GM12878 (cell line): ENCODE measurements around the gene PACS1. TPM values are rescaled to one million over a fixed set of nuclear protein-coding genes. Genes with fewer than 3 reads are reported as not detected.

Experiments
- ATF2 ChIP-seq: IDR thresholded peaks from 2 replicates; pipeline ENCODE4 v1.6.1; 2012; ENCODE audit warnings: low read length, inconsistent platforms
- BHLHE40 ChIP-seq, 2 experiments: fragments of 450-650 bp in 1 of 2; IDR thresholded peaks; 2 replicates each; pipeline ENCODE4 v1.6.1; 2011 to 2017; ENCODE audit warnings: low read depth in 2 of 2, borderline replicate concordance in 1 of 2, improper control_type of control experiment in 1 of 2, low read length in 1 of 2, mild to moderate bottlenecking in 1 of 2
- BMI1 ChIP-seq: fragments of 450-650 bp; IDR thresholded peaks from 2 replicates; pipeline ENCODE4 v1.6.1; 2016; ENCODE audit warnings: mild to moderate bottlenecking, moderate library complexity, borderline replicate concordance
- BRCA1 ChIP-seq: IDR thresholded peaks from 2 replicates; pipeline ENCODE4 v1.6.1; 2011; ENCODE audit warnings: low read depth, low read length, improper control_type of control experiment
- CHD4 ChIP-seq: fragments of 200-600 bp; sonication (generic); IDR thresholded peaks from 2 replicates; pipeline ENCODE4 v1.6.1; 2016; ENCODE audit warnings: mild to moderate bottlenecking
- CREM ChIP-seq: IDR thresholded peaks from 2 replicates; pipeline ENCODE4 v1.6.1; 2014; ENCODE audit warnings: antibody characterized with exemption, low read depth
- CUX1 ChIP-seq: IDR thresholded peaks from 2 replicates; pipeline ENCODE4 v1.6.1; 2012; ENCODE audit warnings: improper control_type of control experiment, low read depth, low read length; ENCODE audit not compliant: insufficient replicate concordance
- HDAC2 ChIP-seq: fragments of 200-600 bp; sonication (generic); IDR thresholded peaks from 2 replicates; pipeline ENCODE4 v1.6.1; 2017
- MEF2A ChIP-seq: IDR thresholded peaks from 2 replicates; pipeline ENCODE4 v1.6.1; 2011; ENCODE audit warnings: low read depth, mild to moderate bottlenecking, low read length, moderate library complexity; ENCODE audit not compliant: insufficient read depth
- MEF2B ChIP-seq: fragments of 450-650 bp; IDR thresholded peaks from 2 replicates; pipeline ENCODE4 v1.6.1; 2018; ENCODE audit warnings: mild to moderate bottlenecking, moderate library complexity; ENCODE audit not compliant: partially characterized antibody, poor library complexity, severe bottlenecking
- MTA3 ChIP-seq: IDR thresholded peaks from 2 replicates; pipeline ENCODE4 v1.6.1; 2012; ENCODE audit warnings: low read length, inconsistent platforms, borderline replicate concordance
- MXI1 ChIP-seq: fragments of 150-350 bp; IDR thresholded peaks from 2 replicates; pipeline ENCODE4 v1.6.1; 2011; ENCODE audit warnings: low read depth, mild to moderate bottlenecking, inconsistent platforms, low read length, improper control_type of control experiment
- NBN ChIP-seq: fragments of 450-650 bp; IDR thresholded peaks from 2 replicates; pipeline ENCODE4 v1.6.1; 2016
- NKRF ChIP-seq: fragments of 450-650 bp; conservative IDR thresholded peaks from 2 replicates; pipeline ENCODE4 v1.6.1; 2017; ENCODE audit warnings: mild to moderate bottlenecking, moderate library complexity
- NR2C2 ChIP-seq: IDR thresholded peaks from 2 replicates; pipeline ENCODE4 v1.6.1; 2011; ENCODE audit warnings: borderline replicate concordance, low read depth; ENCODE audit not compliant: control insufficient read depth, insufficient read length
- PAX8 ChIP-seq: fragments of 450-650 bp; IDR thresholded peaks from 2 replicates; pipeline ENCODE4 v1.6.1; 2017; ENCODE audit warnings: mild to moderate bottlenecking, moderate library complexity
- SIX5 ChIP-seq: IDR thresholded peaks from 2 replicates; pipeline ENCODE4 v1.6.1; 2011; ENCODE audit warnings: mild to moderate bottlenecking, low read depth, low read length, moderate library complexity; ENCODE audit not compliant: severe bottlenecking
- STAT3 ChIP-seq: IDR thresholded peaks from 2 replicates; pipeline ENCODE4 v1.6.1; 2011; ENCODE audit warnings: low read depth, low read length, improper control_type of control experiment
- SUPT20H ChIP-seq: IDR thresholded peaks from 2 replicates; pipeline ENCODE4 v1.6.1; 2011; ENCODE audit warnings: low read depth, mild to moderate bottlenecking, low read length, moderate library complexity, borderline replicate concordance; ENCODE audit not compliant: control insufficient read depth
- ZNF217 ChIP-seq: fragments of 450-650 bp; IDR thresholded peaks from 2 replicates; pipeline ENCODE4 v1.6.1; 2017; ENCODE audit warnings: antibody characterized with exemption, mild to moderate bottlenecking
- ZNF384 ChIP-seq: IDR thresholded peaks from 2 replicates; pipeline ENCODE4 v1.6.1; 2012; ENCODE audit warnings: low read depth, mild to moderate bottlenecking, low read length, improper control_type of control experiment, borderline replicate concordance
- ZZZ3 ChIP-seq: IDR thresholded peaks from 2 replicates; pipeline ENCODE4 v1.6.1; 2011; ENCODE audit warnings: low read depth; ENCODE audit not compliant: control insufficient read depth, insufficient read length
- polyA plus RNA-seq, 11 experiments: library from polyadenylated mRNA; depleted of rRNA in 4 of 11; unstranded in 6 of 11; stranded (reverse) in 5 of 11; fragments of >200 nt; fragmentation: Nextera tagmentation in 4 of 11; fragmentation: Illumina TruSeq in 1 of 11; extraction: Ambion mirVana in 4 of 11; extraction: Trizol in 1 of 11; gene quantifications; 1 replicate in 1 of 11; 2 replicates in 10 of 11; pipeline versions ENCODE4 v1.2.1 to v1.2.3, GENCODE V29; 2011 to 2016; ENCODE audit warnings: inconsistent platforms in 2 of 11, missing spikeins in 2 of 11, low read depth in 1 of 11
- total RNA-seq, 4 experiments: library from RNA; depleted of rRNA in 3 of 4; stranded (reverse); fragments of >200 nt in 3 of 4; fragmentation: Illumina TruSeq in 1 of 4; extraction: Trizol in 1 of 4; gene quantifications; 2 replicates each; pipeline versions ENCODE4 v1.2.1 to v1.2.3, GENCODE V29; 2013 to 2021

Gene PACS1
- total and polyA plus RNA-seq, 10 of the 15 experiments (the other 5 are each of a cell fraction or from before 2014, with no cell fraction given) = 1.1 to 74.3 (median 17.9) TPM

GRCh38 chr11:66051766-66052663 is 18.1 kb upstream of the PACS1 start, which contains the start of gene SF3B2 (continued):
- no peak for TF ChIP-seq MTA3
- no peak for TF ChIP-seq CUX1
- TF ChIP-seq BHLHE40 (IDR thresholded peaks at IDR 0.05; ENCODE audit: borderline replicate concordance in 1 of 2, low read depth in 2 of 2, low read length in 1 of 2) = peak; percentile 34 to 82; a peak in 3 of 4 replicates
- TF ChIP-seq PAX8 = no peak
- TF ChIP-seq BRCA1 = no peak
- TF ChIP-seq NR2C2 = no peak
- TF ChIP-seq NBN = peak; percentile 13
- TF ChIP-seq NKRF = peak; percentile 89
- TF ChIP-seq CREM = peak; percentile 93
- no peak for TF ChIP-seq HDAC2
- no peak for TF ChIP-seq ATF2
- TF ChIP-seq MEF2A = no peak
- TF ChIP-seq SIX5 = peak; percentile 86
- peak; percentile 82 for TF ChIP-seq MEF2B
- no peak for TF ChIP-seq CHD4
- no peak for TF ChIP-seq BMI1
- TF ChIP-seq MXI1 = peak; percentile 64; the same call in 1 of the 2 replicates
- no peak for TF ChIP-seq STAT3
- TF ChIP-seq ZNF384 = no peak
- no peak for TF ChIP-seq ZNF217
- no peak for TF ChIP-seq SUPT20H
- no peak for TF ChIP-seq ZZZ3
